ENCODE measurements around the gene NEK6. TPM values are rescaled to one million over a fixed set of nuclear protein-coding genes. Genes with fewer than 3 reads are reported as not detected.
A peak's percentile ranks its signal among the peaks of the same experiment; 100 is the strongest.

The NEK6 gene
- total RNA-seq, 4 donors from 2014 or later: 2.0 to 15.3 (median 7.3) TPM

- H3K27ac ChIP-seq: peak overlapping the region in 2 of 4 donors; percentile 3 to 32
- no peaks in the 10 kb centered on the region for H3K9me3 ChIP-seq
- peaks cover 0 to 18% (median 0%) of the 10 kb centered on the region in 3 donors for H3K4me1 ChIP-seq
- WGBS, 2 donors: 56 to 82% methylated on average over 6 to 13 of the region's 15 CpGs
- intact Hi-C loops (cut with DNase I): no loop called here
- H3K4me3 ChIP-seq: no peak overlapping the region
- no peak for DNase-seq
- H3K36me3 ChIP-seq: peaks cover 0 to 45% (median 0%) of the 10 kb centered on the region in 3 donors
- no peaks in the 10 kb centered on the region for H3K27me3 ChIP-seq
- TF ChIP-seq CTCF (IDR thresholded peaks at IDR 0.05): no peak
- no peak for TF ChIP-seq POLR2A (IDR thresholded peaks at IDR 0.05)
Observed at GRCh38 chr9:124309667-124310084, 51.9 kb downstream of the NEK6 start.

- no peak for TF ChIP-seq CTCF (IDR thresholded peaks at IDR 0.05)
- TF ChIP-seq POLR2A (IDR thresholded peaks at IDR 0.05): no peak
- intact Hi-C loops (cut with DNase I): no loop called here
- H3K27ac ChIP-seq: no peak overlapping the region
- no peak overlapping the region for H3K4me3 ChIP-seq
- DNase-seq: no peak
- H3K36me3 ChIP-seq: peaks cover 0 to 61% (median 1%) of the 10 kb centered on the region in 3 donors
- H3K27me3 ChIP-seq: no peaks in the 10 kb centered on the region
- H3K4me1 ChIP-seq: peaks cover 0 to 12% (median 0%) of the 10 kb centered on the region in 3 donors
- 96 to 100% methylated on average over 3 to 5 of the region's 5 CpGs for WGBS, 2 donors
- H3K9me3 ChIP-seq: no peaks in the 10 kb centered on the region
Observed at GRCh38 chr9:124311283-124311682, 53.5 kb downstream of the NEK6 start.

GRCh38 chr9:124312290-124313265 is 54.8 kb downstream of the NEK6 start:
- H3K36me3 ChIP-seq: peaks cover 0 to 69% (median 2%) of the 10 kb centered on the region in 3 donors
- no peak for DNase-seq
- 86 to 88% methylated on average over 13 to 15 of the region's 27 CpGs for WGBS, 2 donors
- no peak overlapping the region for H3K27ac ChIP-seq
- H3K4me1 ChIP-seq: peaks cover 0 to 12% (median 0%) of the 10 kb centered on the region in 3 donors
- no peaks in the 10 kb centered on the region for H3K27me3 ChIP-seq
- TF ChIP-seq POLR2A (IDR thresholded peaks at IDR 0.05) (no peak), CTCF (IDR thresholded peaks at IDR 0.05) (no peak)
- H3K9me3 ChIP-seq: no peaks in the 10 kb centered on the region
- intact Hi-C loops (cut with DNase I): no loop called here
- H3K4me3 ChIP-seq: no peak overlapping the region

GRCh38 chr9:124313940-124314339 is 56.2 kb downstream of the NEK6 start:
- 83 to 87% methylated on average over 5 to 10 of the region's 18 CpGs for WGBS, 2 donors
- no peaks in the 10 kb centered on the region for H3K27me3 ChIP-seq
- intact Hi-C loops (cut with DNase I): no loop called here
- no peak for TF ChIP-seq CTCF (IDR thresholded peaks at IDR 0.05)
- no peak for TF ChIP-seq POLR2A (IDR thresholded peaks at IDR 0.05)
- DNase-seq: no peak
- H3K9me3 ChIP-seq: no peaks in the 10 kb centered on the region
- no peak overlapping the region for H3K27ac ChIP-seq
- H3K4me1 ChIP-seq: peaks cover 0 to 10% (median 0%) of the 10 kb centered on the region in 3 donors
- no peak overlapping the region for H3K4me3 ChIP-seq
- peaks cover 0 to 63% (median 2%) of the 10 kb centered on the region in 3 donors for H3K36me3 ChIP-seq

- DNase-seq: no peak
- intact Hi-C loops (cut with DNase I): no loop called here
- peaks cover 0 to 9% (median 0%) of the 10 kb centered on the region in 3 donors for H3K4me1 ChIP-seq
- H3K27me3 ChIP-seq: no peaks in the 10 kb centered on the region
- no peak overlapping the region for H3K4me3 ChIP-seq
- peaks cover 0 to 59% (median 2%) of the 10 kb centered on the region in 3 donors for H3K36me3 ChIP-seq
- H3K9me3 ChIP-seq: no peaks in the 10 kb centered on the region
- H3K27ac ChIP-seq: no peak overlapping the region
- TF ChIP-seq POLR2A (IDR thresholded peaks at IDR 0.05) (no peak), CTCF (IDR thresholded peaks at IDR 0.05) (no peak)
- WGBS, 2 donors: 84 to 86% methylated on average over 9 to 16 of the region's 16 CpGs
Observed at GRCh38 chr9:124315882-124316281, 58.1 kb downstream of the NEK6 start.

Data from esophagus squamous epithelium (tissue), 5 donors.